LNCaP clone FGC (cell line): ENCODE results near the gene TPSD1.

Experiments used
- DNase-seq: peaks from one replicate; pipeline ENCODE4 v3.0.0-alpha.2; 2011; ENCODE audit warnings: low read depth
- H3K4me3 ChIP-seq: 2 replicates; pipeline ENCODE4 v1.5.1; 2011; ENCODE audit warnings: mild to moderate bottlenecking, low read depth, low read length, control low read depth
- CTCF ChIP-seq: IDR thresholded peaks from 2 replicates; pipeline ENCODE4 v1.5.1; 2012; ENCODE audit warnings: mild to moderate bottlenecking; ENCODE audit not compliant: control insufficient read depth, insufficient read depth; ENCODE audit errors: extremely low read depth

The TPSD1 gene

DNA sequence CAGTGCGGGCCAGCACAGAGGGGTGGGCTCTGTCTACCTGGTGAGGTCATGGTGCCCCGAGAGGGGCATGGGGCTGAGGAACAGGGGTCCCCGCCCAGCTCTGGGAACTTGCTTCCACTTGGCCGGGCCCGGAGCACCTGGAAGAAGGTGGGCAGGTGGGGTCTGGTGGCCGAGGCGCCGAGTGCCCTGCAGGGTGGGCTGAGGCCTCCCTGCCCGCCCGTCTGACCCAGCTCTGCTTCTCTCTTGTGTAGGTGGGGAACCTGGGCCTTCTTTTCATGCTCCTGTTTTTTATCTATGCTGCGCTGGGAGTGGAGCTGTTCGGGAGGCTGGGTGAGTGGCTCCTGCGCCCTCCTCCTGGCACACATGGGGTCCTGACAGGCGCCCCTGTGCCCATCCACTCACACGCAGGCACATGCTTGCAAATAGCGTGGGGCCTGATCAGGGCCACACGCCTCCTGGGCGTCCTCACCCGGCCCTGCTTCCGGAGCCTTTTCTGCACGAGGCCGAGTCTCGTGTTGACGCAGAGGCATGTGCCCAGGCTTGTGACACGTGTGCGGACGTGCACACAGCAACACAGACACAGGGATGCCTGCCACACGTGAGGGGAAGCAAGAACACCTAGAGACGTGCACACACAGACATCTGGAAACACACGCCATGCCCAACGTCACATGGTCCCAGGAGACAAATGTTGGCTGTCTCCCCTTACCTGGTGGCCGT, 39.0 kb upstream of the TPSD1 start:
- H3K4me3 ChIP-seq, result no peak overlapping the region
- DNase-seq, result no peak
- no peak for TF ChIP-seq CTCF

DNA sequence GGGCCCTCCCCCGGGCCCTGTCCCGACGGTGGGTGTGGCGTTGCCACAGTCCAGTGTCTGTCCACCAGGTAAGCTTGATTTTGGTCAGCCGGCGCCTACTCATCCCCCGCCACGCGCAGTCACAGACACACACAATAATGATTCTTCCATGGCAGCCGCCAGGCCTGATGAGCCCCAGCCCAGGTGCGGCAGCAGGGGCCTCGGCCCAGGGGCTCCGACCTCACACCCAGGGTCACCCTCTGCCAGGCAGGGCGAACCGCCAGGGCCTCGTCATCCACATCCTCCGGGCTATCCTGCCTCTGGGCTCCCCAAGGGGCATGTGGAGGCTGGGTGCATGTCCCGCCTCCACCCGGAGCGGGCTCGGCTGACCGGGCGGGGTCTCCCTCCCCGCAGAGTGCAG, 38.3 kb upstream of the TPSD1 start:
- no peak for DNase-seq
- TF ChIP-seq CTCF, result no peak
- no peak overlapping the region for H3K4me3 ChIP-seq

GRCh38 chr16:1218061-1218929, 37.6 kb upstream of the TPSD1 start:
- no peak for TF ChIP-seq CTCF
- H3K4me3 ChIP-seq, result no peak overlapping the region
- no peak for DNase-seq

DNA sequence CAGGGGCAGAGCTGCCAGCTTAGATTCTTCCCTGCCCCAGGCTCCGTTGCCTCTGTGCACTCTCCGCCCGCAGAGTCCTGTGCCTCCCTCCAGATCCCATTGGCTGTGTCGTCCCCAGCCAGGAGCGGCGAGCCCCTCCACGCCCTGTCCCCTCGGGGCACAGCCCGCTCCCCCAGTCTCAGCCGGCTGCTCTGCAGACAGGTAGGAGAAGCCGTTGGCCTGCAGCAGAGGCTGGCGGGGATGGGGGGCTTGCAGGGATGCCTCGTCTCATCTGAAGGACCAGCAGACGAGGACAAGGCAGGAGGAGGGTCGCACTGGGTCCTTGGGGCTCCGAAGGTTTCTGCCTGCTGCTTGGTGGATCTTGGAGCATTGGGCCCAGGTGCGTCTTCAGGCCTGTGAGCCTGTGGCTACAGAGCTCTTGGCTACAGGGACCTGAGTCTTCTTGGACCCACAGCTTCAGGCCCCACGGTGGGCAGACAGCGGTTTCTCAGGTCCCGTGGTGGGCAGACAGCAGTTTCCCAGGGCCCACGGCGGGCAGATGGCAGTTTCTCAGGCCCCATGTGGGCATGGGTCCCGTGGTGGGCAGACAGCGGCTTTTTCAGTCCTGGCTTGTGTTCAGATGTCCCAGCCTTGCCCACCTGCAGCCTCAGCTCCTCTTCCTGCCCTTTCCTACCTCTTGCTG, 36.8 kb upstream of the TPSD1 start:
- no peak overlapping the region for H3K4me3 ChIP-seq
- DNase-seq, result no peak
- TF ChIP-seq CTCF, result no peak

- H3K4me3 ChIP-seq, result no peak overlapping the region
- DNase-seq, result no peak
- no peak for TF ChIP-seq CTCF
Measured at GRCh38 chr16:1220098-1220728, 35.7 kb upstream of the TPSD1 start.

GRCh38 chr16:1220841-1221627, 34.8 kb upstream of the TPSD1 start:
- TF ChIP-seq CTCF, result no peak
- H3K4me3 ChIP-seq, result no peak overlapping the region
- DNase-seq, result no peak
